HL-60 (cell line): ENCODE measurements around the gene ANKS1B.

Experiments
- DNase-seq, 2 experiments: peaks; one replicate each; pipeline ENCODE4 v3.0.0-alpha.2; 2010 to 2020; ENCODE audit warnings: low read depth in 1 of 2, low spot score in 1 of 2
- H3K27ac ChIP-seq: fragments of 250-450 bp; sonication (Bioruptor Pico); replicated peaks from 2 replicates; pipeline ENCODE4 v1.5.1; 2020; ENCODE audit warnings: mild to moderate bottlenecking, moderate library complexity
- H3K27me3 ChIP-seq: fragments of 250-450 bp; sonication (Bioruptor Pico); 2 replicates; pipeline ENCODE4 v1.5.1; 2021; ENCODE audit warnings: mild to moderate bottlenecking, moderate library complexity; ENCODE audit not compliant: insufficient read depth, poor library complexity, severe bottlenecking
- H3K4me3 ChIP-seq: replicated peaks from 2 replicates; pipeline ENCODE4 v1.5.1; 2011; ENCODE audit warnings: mild to moderate bottlenecking, control low read depth, low read length; ENCODE audit not compliant: insufficient read depth
- CTCF ChIP-seq: IDR thresholded peaks from one replicate; pipeline ENCODE4 v1.5.1; 2011; ENCODE audit warnings: low read length, control low read depth, inconsistent platforms; ENCODE audit not compliant: insufficient read depth
- GABPA ChIP-seq: IDR thresholded peaks from 2 replicates; pipeline ENCODE4 v1.6.1; 2012; ENCODE audit warnings: low read depth
- POLR2AphosphoS5 ChIP-seq: IDR thresholded peaks from 2 replicates; pipeline ENCODE4 v1.6.1; 2012; ENCODE audit warnings: low read depth
- REST ChIP-seq: IDR thresholded peaks from 2 replicates; pipeline ENCODE4 v1.6.1; 2012; ENCODE audit warnings: low read depth; ENCODE audit not compliant: insufficient replicate concordance
- SPI1 ChIP-seq: IDR thresholded peaks from 2 replicates; pipeline ENCODE4 v1.6.1; 2012; ENCODE audit warnings: low read depth, mild to moderate bottlenecking, borderline replicate concordance

Gene ANKS1B

GRCh38 chr12:99553461-99553860 lies 431.3 kb downstream of the ANKS1B start:
- TF ChIP-seq REST (no peak), GABPA (no peak), POLR2AphosphoS5 (no peak)
- DNase-seq, result no peak
- Histone ChIP-seq H3K27me3 (no peaks in the 10 kb centered on the region), H3K4me3 (no peak overlapping the region), H3K27ac (no peak overlapping the region)

DNA sequence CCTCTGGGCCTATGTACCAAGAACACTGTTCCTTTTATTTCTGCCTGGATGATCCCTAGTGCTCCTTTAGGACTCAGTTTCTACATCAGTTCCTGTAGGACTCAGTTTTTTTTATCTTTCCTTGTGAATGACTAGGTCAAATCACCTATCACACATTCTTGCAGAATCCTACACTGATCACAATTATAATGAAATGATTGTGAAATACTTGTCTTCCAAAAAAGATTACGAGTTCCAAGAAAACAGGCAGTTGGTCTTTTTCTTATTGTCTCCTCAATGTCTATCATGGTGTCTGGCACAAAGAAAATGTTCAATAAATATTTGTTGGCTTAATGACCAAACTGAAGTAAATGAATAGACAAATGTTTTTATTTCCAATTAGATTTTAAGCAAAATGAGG lies 432.7 kb downstream of the ANKS1B start:
- Histone ChIP-seq H3K27ac (no peak overlapping the region), H3K27me3 (no peaks in the 10 kb centered on the region), H3K4me3 (no peak overlapping the region)
- DNase-seq, result no peak
- no peak for TF ChIP-seq POLR2AphosphoS5
- no peak for TF ChIP-seq CTCF
- no peak for TF ChIP-seq GABPA
- TF ChIP-seq SPI1, result no peak
- TF ChIP-seq REST, result no peak

DNA sequence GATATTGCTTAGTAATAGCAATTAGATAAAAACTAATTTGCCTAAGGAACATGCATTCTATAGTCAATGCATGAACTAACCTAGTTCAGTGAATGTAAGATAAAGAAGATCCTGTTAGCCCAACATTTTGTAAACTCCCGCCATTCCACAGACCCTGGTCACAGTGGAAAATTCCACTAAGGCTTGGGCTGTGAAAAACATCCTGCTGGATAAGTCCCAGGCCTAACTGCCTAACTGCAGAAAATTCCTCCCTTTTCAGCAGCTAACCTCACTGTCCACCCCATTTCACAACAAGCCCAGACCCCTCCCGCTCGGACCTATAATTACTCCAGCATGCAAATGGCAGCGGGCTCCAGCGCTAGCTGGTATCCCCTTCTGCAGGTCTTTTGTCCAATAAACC lies 435.1 kb downstream of the ANKS1B start:
- DNase-seq, result no peak
- Histone ChIP-seq H3K27me3 (no peaks in the 10 kb centered on the region), H3K4me3 (no peak overlapping the region), H3K27ac (no peak overlapping the region)
- TF ChIP-seq CTCF (no peak), REST (no peak), GABPA (no peak), POLR2AphosphoS5 (no peak), SPI1 (no peak)

GRCh38 chr12:99549196-99549595 lies 435.5 kb downstream of the ANKS1B start:
- Histone ChIP-seq H3K27me3 (no peaks in the 10 kb centered on the region), H3K4me3 (no peak overlapping the region), H3K27ac (no peak overlapping the region)
- TF ChIP-seq SPI1 (no peak), GABPA (no peak), REST (no peak), POLR2AphosphoS5 (no peak), CTCF (no peak)
- no peak for DNase-seq
